GM19043 (cell line): ENCODE measurements around the gene CFAP77.

Source experiments
- ATAC-seq: cut with Tn5 transposase; IDR thresholded peaks from one replicate; pipeline ENCODE4 v1.9.1; 2021; ENCODE audit warnings: low read depth; ENCODE audit not compliant: unreplicated experiment

CFAP77 gene

GRCh38 chr9:132571806-132572600 is 162.0 kb downstream of the CFAP77 start:
- ATAC-seq: no peak

- no peak for ATAC-seq
These were observed 162.9 kb downstream of the CFAP77 start for GRCh38 chr9:132572921-132573320.

- ATAC-seq: no peak
These were observed 165.1 kb downstream of the CFAP77 start for GRCh38 chr9:132575005-132575609.

GRCh38 chr9:132575811-132576210 is 165.8 kb downstream of the CFAP77 start:
- no peak for ATAC-seq

GRCh38 chr9:132577119-132577518 is 167.1 kb downstream of the CFAP77 start:
- no peak for ATAC-seq

- no peak for ATAC-seq
These were observed 168.4 kb downstream of the CFAP77 start for GRCh38 chr9:132578367-132578932.

- ATAC-seq: no peak
These were observed 169.4 kb downstream of the CFAP77 start for GRCh38 chr9:132579427-132579798.

- no peak for ATAC-seq
These were observed 172.3 kb downstream of the CFAP77 start, which contains the start of gene BARHL1 for GRCh38 chr9:132582276-132582785. Gene BARHL1 (plus strand): TSS chr9:132582606. CDS start chr9:132582798, 192 bp downstream.

- no peak for ATAC-seq
These were observed 173.0 kb downstream of the CFAP77 start for GRCh38 chr9:132582786-132583583.

- ATAC-seq: no peak
These were observed 173.7 kb downstream of the CFAP77 start for GRCh38 chr9:132583584-132584304.

- no peak for ATAC-seq
These were observed 174.9 kb downstream of the CFAP77 start for GRCh38 chr9:132584601-132585560.

GRCh38 chr9:132585954-132586829 is 176.2 kb downstream of the CFAP77 start:
- no peak for ATAC-seq

GRCh38 chr9:132586830-132587591 is 177.0 kb downstream of the CFAP77 start:
- ATAC-seq: no peak

- no peak for ATAC-seq
These were observed 177.6 kb downstream of the CFAP77 start for GRCh38 chr9:132587592-132587955.

- ATAC-seq: no peak
These were observed 178.1 kb downstream of the CFAP77 start for GRCh38 chr9:132588098-132588497.

GRCh38 chr9:132588501-132589147 is 178.6 kb downstream of the CFAP77 start:
- ATAC-seq: no peak
